SK-N-MC (cell line): ENCODE results near the gene INSIG1.

ENCODE experiments used
- DNase-seq: peaks from one replicate; pipeline ENCODE4 v3.0.0-alpha.2; 2011; ENCODE audit warnings: low read depth, low spot score
- H3K27ac ChIP-seq: fragments of 200-600 bp; sonication (generic); 2 replicates; pipeline ENCODE4 v1.5.1; 2016; ENCODE audit warnings: mixed run types
- H3K36me3 ChIP-seq: fragments of 200-600 bp; sonication (generic); 2 replicates; pipeline ENCODE4 v1.6.1; 2017; ENCODE audit warnings: antibody characterized with exemption, low read length, mixed read lengths; ENCODE audit not compliant: insufficient read depth
- H3K4me3 ChIP-seq: fragments of 200-600 bp; sonication (generic); 2 replicates; pipeline ENCODE4 v1.5.1; 2016
- H3K9ac ChIP-seq: fragments of 200-600 bp; sonication (generic); 2 replicates; pipeline ENCODE4 v1.8.0; 2017; ENCODE audit warnings: mixed run types, mixed read lengths; ENCODE audit not compliant: insufficient read length
- H3K9me3 ChIP-seq: fragments of 200-600 bp; sonication (generic); 2 replicates; pipeline ENCODE4 v1.6.1; 2017; ENCODE audit warnings: low read depth, mild to moderate bottlenecking, antibody characterized with exemption, low read length, moderate library complexity, mixed read lengths
- EZH2 ChIP-seq: fragments of 200-600 bp; sonication (generic); IDR thresholded peaks from one replicate; pipeline ENCODE4 v1.6.1; 2017; ENCODE audit warnings: antibody characterized with exemption
- FOXP2 ChIP-seq: optimal IDR thresholded peaks from 2 replicates; pipeline ENCODE3; 2011; ENCODE audit warnings: mild to moderate bottlenecking, moderate library complexity; ENCODE audit not compliant: insufficient read depth; ENCODE audit errors: extremely low read length, control extremely low read depth
- POLR2AphosphoS5 ChIP-seq: IDR thresholded peaks from 2 replicates; pipeline ENCODE4 v1.6.1; 2012; ENCODE audit warnings: mild to moderate bottlenecking, low read depth, low read length, borderline replicate concordance

The INSIG1 gene

GRCh38 chr7:155286686-155287085 lies 11.0 kb upstream of the INSIG1 start:
- Histone ChIP-seq H3K27ac (no peak overlapping the region), H3K9ac (no peak overlapping the region), H3K4me3 (no peak overlapping the region), H3K36me3 (no peaks in the 10 kb centered on the region), H3K9me3 (no peaks in the 10 kb centered on the region)
- no peak for TF ChIP-seq POLR2AphosphoS5
- no peak for TF ChIP-seq EZH2
- DNase-seq: no peak

GRCh38 chr7:155287284-155287935 lies 10.3 kb upstream of the INSIG1 start:
- Histone ChIP-seq H3K36me3 (no peaks in the 10 kb centered on the region), H3K9ac (no peak overlapping the region), H3K4me3 (no peak overlapping the region), H3K9me3 (no peaks in the 10 kb centered on the region), H3K27ac (no peak overlapping the region)
- TF ChIP-seq POLR2AphosphoS5 (no peak), EZH2 (no peak), FOXP2 (no peak)
- no peak for DNase-seq

- Histone ChIP-seq H3K9ac (no peak overlapping the region), H3K27ac (no peak overlapping the region), H3K4me3 (no peak overlapping the region), H3K36me3 (no peaks in the 10 kb centered on the region), H3K9me3 (no peaks in the 10 kb centered on the region)
- no peak for TF ChIP-seq EZH2
- TF ChIP-seq FOXP2: no peak
- no peak for TF ChIP-seq POLR2AphosphoS5
- no peak for DNase-seq
Measured at GRCh38 chr7:155288055-155288454, 9.6 kb upstream of the INSIG1 start.

- no peak overlapping the region for H3K9ac ChIP-seq
- no peak overlapping the region for H3K4me3 ChIP-seq
- no peaks in the 10 kb centered on the region for H3K36me3 ChIP-seq
- H3K27ac ChIP-seq: no peak overlapping the region
- H3K9me3 ChIP-seq: no peaks in the 10 kb centered on the region
- no peak for DNase-seq
- no peak for TF ChIP-seq FOXP2
- no peak for TF ChIP-seq EZH2
- no peak for TF ChIP-seq POLR2AphosphoS5
Measured at GRCh38 chr7:155289107-155289506, 8.6 kb upstream of the INSIG1 start.

- Histone ChIP-seq H3K9me3 (no peaks in the 10 kb centered on the region), H3K9ac (no peak overlapping the region), H3K27ac (no peak overlapping the region), H3K36me3 (no peaks in the 10 kb centered on the region), H3K4me3 (no peak overlapping the region)
- TF ChIP-seq FOXP2: no peak
- TF ChIP-seq POLR2AphosphoS5: no peak
- no peak for TF ChIP-seq EZH2
- no peak for DNase-seq
Measured at GRCh38 chr7:155289949-155290501, 7.7 kb upstream of the INSIG1 start.

GRCh38 chr7:155291045-155291530 lies 6.6 kb upstream of the INSIG1 start:
- Histone ChIP-seq H3K4me3 (no peak overlapping the region), H3K9ac (no peak overlapping the region), H3K9me3 (no peaks in the 10 kb centered on the region), H3K27ac (no peak overlapping the region), H3K36me3 (no peaks in the 10 kb centered on the region)
- DNase-seq: no peak
- TF ChIP-seq POLR2AphosphoS5 (no peak), FOXP2 (no peak), EZH2 (no peak)

- no peaks in the 10 kb centered on the region for H3K9me3 ChIP-seq
- no peak overlapping the region for H3K9ac ChIP-seq
- H3K4me3 ChIP-seq: no peak overlapping the region
- DNase-seq: no peak
- H3K36me3 ChIP-seq: no peaks in the 10 kb centered on the region
- TF ChIP-seq POLR2AphosphoS5 (no peak), EZH2 (no peak), FOXP2 (no peak)
- H3K27ac ChIP-seq: no peak overlapping the region
Measured at GRCh38 chr7:155291729-155292128, 5.9 kb upstream of the INSIG1 start.

GRCh38 chr7:155292680-155293226 lies 4.9 kb upstream of the INSIG1 start:
- Histone ChIP-seq H3K27ac (no peak overlapping the region), H3K36me3 (no peaks in the 10 kb centered on the region), H3K9ac (no peak overlapping the region), H3K9me3 (no peaks in the 10 kb centered on the region), H3K4me3 (no peak overlapping the region)
- no peak for DNase-seq
- TF ChIP-seq POLR2AphosphoS5 (no peak), EZH2 (no peak), FOXP2 (no peak)
